GM06990 (cell line): ENCODE data around the gene MBD4.
"Not testable (repeated sequence)": the region's sequence is repeated elsewhere in the genome, so short reads cannot be mapped to it uniquely, and the experiment has no call there.

ENCODE experiments used
- DNase-seq: peaks from one replicate; pipeline ENCODE4 v3.0.0-alpha.2; 2011; ENCODE audit not compliant: insufficient read length; ENCODE audit errors: extremely low read depth
- H3K27me3 ChIP-seq: replicated peaks from 2 replicates; pipeline ENCODE4 v1.6.0; 2011; ENCODE audit warnings: low read length; ENCODE audit not compliant: control insufficient read depth, insufficient read depth
- H3K36me3 ChIP-seq: 2 replicates; pipeline ENCODE4 v1.5.1; 2011; ENCODE audit warnings: low read length; ENCODE audit not compliant: control insufficient read depth, insufficient read depth
- H3K4me3 ChIP-seq: replicated peaks from 2 replicates; pipeline ENCODE4 v1.5.1; 2011; ENCODE audit warnings: low read depth, mild to moderate bottlenecking, control low read depth, low read length
- TF ChIP-seq, protein P1 (sequence below): IDR thresholded peaks from 2 replicates; pipeline ENCODE4 v1.5.1; 2011; ENCODE audit warnings: low read length, control low read depth, mild to moderate bottlenecking, inconsistent platforms; ENCODE audit not compliant: insufficient read depth, poor library complexity, severe bottlenecking

Gene MBD4

DNA sequence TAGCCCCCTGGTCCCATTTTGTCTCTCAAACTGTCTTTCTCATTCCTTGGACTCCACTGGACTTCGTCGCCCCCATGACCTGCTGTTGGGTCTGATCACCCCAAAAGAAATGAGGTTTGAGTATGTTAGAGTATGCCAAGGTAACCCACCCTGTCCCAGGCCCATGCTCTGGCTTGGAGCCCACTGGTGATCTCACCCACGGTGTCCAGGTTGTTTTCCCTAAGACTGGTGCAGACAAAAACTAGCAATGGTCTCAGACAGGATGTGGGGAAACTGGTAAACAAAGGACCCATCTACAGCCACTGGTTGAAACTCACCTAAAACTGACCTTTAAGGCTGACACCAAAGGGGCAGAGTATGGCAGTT, 50.2 kb downstream of the MBD4 start:
- DNase-seq: no peak
- Histone ChIP-seq H3K27me3 (no peaks in the 10 kb centered on the region), H3K36me3 (peaks cover 20% of the 10 kb centered on the region), H3K4me3 (no peak overlapping the region)
- TF ChIP-seq, protein P1, sequence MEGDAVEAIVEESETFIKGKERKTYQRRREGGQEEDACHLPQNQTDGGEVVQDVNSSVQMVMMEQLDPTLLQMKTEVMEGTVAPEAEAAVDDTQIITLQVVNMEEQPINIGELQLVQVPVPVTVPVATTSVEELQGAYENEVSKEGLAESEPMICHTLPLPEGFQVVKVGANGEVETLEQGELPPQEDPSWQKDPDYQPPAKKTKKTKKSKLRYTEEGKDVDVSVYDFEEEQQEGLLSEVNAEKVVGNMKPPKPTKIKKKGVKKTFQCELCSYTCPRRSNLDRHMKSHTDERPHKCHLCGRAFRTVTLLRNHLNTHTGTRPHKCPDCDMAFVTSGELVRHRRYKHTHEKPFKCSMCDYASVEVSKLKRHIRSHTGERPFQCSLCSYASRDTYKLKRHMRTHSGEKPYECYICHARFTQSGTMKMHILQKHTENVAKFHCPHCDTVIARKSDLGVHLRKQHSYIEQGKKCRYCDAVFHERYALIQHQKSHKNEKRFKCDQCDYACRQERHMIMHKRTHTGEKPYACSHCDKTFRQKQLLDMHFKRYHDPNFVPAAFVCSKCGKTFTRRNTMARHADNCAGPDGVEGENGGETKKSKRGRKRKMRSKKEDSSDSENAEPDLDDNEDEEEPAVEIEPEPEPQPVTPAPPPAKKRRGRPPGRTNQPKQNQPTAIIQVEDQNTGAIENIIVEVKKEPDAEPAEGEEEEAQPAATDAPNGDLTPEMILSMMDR: no peak

DNA sequence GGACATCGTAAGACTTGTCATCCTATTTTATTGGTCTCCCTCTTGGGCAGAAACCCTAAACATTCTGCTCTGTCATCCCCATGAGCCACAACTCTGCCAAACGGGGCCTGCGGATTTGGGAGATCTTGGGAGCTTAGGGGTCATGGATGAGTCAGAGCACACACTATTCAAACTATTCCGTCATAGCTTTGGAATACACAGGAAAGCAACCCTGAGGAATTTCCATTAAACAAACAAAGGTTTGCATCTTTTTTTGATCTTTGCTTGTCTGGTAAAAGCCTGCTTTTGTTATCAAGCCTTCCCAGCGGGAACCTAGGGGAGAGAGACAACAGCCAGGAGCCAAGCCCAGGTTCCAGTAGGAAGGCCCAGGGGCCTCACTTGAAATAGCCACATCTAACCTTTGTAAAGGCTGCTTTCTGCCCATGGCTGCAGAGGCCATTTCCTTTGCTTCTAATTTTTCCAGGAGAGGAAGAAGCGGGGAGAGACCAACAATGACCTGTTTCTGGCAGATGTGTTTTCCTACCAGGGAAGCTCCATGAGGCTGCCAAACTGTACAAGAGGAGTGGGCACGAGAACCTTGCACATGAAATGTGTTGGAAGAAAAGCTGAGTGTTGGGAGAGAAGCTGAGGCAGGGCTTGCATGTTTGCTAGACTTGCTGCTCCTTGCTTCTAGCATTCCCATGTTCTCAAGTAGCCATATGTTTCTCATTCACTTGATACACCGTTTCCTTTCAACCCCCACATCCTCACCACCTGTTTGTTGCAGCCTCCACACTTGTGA, 50.8 kb downstream of the MBD4 start:
- H3K4me3 ChIP-seq, DNase-seq, H3K27me3 ChIP-seq: not testable (repeated sequence)
- peaks cover 20% of the 10 kb centered on the region for H3K36me3 ChIP-seq

DNA sequence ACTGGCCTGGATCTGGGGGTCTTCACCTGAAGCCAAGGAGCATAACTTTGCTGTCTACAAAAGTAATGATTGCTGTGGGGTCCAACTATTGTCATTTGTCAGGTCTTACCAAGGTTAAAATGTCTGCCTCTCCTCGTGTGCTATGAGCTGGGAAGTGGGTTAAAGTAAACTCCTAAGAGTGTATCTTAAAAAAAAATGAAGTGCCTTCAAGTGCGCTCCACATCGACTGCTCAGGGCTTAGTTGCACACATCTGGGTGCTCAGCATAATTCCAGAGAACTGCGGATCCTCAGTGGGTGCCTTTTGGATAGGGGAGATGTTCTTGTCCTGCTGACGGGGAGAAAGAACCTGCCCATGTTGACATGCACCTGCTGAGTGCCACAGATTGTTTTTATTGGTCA, 52.3 kb downstream of the MBD4 start:
- peaks cover 18% of the 10 kb centered on the region for H3K36me3 ChIP-seq
- TF ChIP-seq, protein P1: no peak
- H3K27me3 ChIP-seq: no peaks in the 10 kb centered on the region

DNA sequence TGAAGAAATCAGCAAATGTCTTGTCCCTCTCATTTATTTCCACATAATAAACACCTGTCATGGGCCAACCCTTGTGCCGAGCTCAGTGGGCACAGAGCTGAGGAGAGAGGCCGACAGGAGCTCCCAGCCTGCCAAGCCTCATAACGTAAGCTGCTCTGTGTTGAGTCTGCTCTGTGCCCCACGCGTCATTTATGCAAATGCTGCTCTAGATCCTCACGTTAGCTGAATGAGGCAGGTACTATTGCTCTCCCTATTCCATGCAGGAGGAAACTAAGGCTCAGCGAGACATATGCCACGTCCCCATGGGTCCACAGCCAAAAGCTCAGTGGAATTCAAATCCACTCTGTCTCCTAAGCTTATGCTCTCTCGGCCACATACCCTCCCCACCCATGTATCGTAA, 52.8 kb downstream of the MBD4 start:
- H3K27me3 ChIP-seq: no peaks in the 10 kb centered on the region
- DNase-seq: no peak
- H3K36me3 ChIP-seq: peaks cover 18% of the 10 kb centered on the region
- TF ChIP-seq, protein P1: no peak
- no peak overlapping the region for H3K4me3 ChIP-seq

More for the DNA sequence above, 52.3 kb downstream of the MBD4 start:
- DNase-seq: no peak
- H3K4me3 ChIP-seq: no peak overlapping the region

DNA sequence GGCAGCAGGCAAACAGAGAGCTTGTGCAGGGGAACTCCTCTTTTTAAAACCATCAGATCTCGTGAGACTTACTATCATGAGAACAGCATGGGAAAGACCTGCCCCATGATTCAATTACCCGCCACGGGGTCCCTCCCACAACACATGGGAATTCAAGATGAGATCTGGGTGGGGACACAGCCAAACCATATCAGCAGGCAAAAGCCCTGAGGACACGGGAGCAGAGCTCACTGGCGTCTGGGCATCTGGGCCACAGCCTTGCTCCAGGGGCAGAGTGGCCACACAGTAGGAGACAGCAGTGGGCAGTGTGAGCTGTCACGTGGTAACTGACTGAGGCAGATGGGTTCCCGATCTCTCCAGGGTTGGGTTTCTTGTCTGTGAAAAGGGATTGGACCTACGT, 54.2 kb downstream of the MBD4 start:
- not testable (repeated sequence) for H3K4me3 ChIP-seq
- peaks cover 13% of the 10 kb centered on the region for H3K36me3 ChIP-seq

DNA sequence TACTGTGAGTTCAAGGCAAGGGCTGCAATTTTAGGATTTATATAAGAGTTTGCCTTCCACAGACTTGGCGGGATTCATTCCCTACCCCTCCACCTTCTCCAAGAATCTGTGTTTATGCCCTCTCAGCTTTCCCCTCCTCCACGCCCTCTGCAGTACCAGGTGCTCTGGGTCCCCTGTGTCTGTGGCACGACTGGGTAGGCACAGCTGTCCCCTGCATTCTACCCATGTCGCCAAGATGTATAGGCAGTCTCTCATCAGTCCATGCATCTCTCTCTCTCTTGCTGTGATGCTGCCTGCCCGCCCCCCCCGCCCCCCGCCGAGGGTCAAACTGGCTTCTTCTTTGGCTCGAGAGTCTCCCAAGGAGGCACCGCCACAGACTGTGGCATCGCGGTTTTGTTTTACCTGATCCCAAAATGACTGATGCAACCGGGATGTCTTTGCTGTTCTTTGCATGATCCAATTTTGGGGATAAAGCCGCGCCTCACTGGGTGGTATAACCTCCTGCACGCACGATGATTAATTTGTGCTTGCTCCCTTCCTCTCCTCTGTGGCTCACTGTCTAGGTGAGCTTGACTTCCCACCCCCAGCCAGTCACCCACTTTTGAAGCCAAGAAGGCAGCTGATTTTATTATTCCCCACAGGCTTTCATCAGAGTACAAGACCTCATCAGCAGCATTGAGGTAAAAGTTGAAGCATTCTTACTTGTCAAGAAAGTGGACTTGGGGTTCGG, 55.0 kb downstream of the MBD4 start:
- no peak overlapping the region for H3K4me3 ChIP-seq
- DNase-seq: no peak
- H3K27me3 ChIP-seq: no peaks in the 10 kb centered on the region
- peaks cover 11% of the 10 kb centered on the region for H3K36me3 ChIP-seq
- TF ChIP-seq, protein P1: no peak

More for the DNA sequence above, 54.2 kb downstream of the MBD4 start:
- not testable (repeated sequence) for H3K27me3 ChIP-seq, DNase-seq

DNA sequence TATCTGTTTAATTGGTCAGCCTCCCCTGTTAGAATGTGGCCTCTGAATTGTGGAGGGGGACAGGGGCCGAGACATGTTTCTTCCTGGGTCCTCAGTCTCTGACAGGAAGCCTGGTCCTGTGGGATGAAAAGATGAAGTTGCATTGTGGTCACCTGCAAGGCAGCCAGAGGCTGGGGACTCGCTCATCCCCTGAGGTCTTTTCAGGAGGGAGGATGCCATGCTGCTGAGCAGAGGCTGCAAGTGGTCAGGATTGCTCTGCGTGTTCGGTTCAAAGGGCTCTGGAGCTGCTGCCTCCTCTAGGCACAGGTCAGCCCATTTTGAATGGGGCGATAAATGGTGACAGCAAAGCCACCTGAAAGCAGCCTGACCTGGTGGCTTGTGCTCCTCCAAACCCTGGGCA, 55.6 kb downstream of the MBD4 start:
- not testable (repeated sequence) for H3K27me3 ChIP-seq, DNase-seq, H3K4me3 ChIP-seq, H3K36me3 ChIP-seq
